ENCODE data around the gene UST. TPM values are rescaled to one million over a fixed set of nuclear protein-coding genes. Genes with fewer than 3 reads are reported as not detected.
"Not testable (repeated sequence)": the region's sequence is repeated elsewhere in the genome, so short reads cannot be mapped to it uniquely, and the experiment has no call there.

Gene UST
- total RNA-seq, 2 donors from 2014 or later, result 1.6 to 3.0 TPM

GRCh38 chr6:148764259-148765020 is 17.6 kb downstream of the UST start:
- not testable (repeated sequence) for DNase-seq (ENCODE audit: low spot score); H3K36me3 Mint-ChIP-seq; H3K9me3 Mint-ChIP-seq; H3K4me3 Mint-ChIP-seq; H3K27ac Mint-ChIP-seq; ATAC-seq
- Mint-ChIP-seq H3K27me3 (peaks cover 12 to 19% of the 10 kb centered on the region in 2 donors), H3K4me1 (ENCODE audit: low read depth in 2 of 2) (peaks cover 39 to 42% of the 10 kb centered on the region in 2 donors)

- peaks cover 36 to 42% of the 10 kb centered on the region in 2 donors for H3K4me1 Mint-ChIP-seq (ENCODE audit: low read depth in 2 of 2)
- ATAC-seq (no peak), DNase-seq (ENCODE audit: low spot score) (no peak)
- no peaks in the 10 kb centered on the region for H3K36me3 Mint-ChIP-seq
- peaks cover 18 to 27% of the 10 kb centered on the region in 2 donors for H3K27me3 Mint-ChIP-seq
- peaks cover 2% of the 10 kb centered on the region for H3K9me3 Mint-ChIP-seq
- H3K4me3 Mint-ChIP-seq, result no peak overlapping the region
- no peak overlapping the region for H3K27ac Mint-ChIP-seq
Measured at GRCh38 chr6:148765898-148766808, 19.3 kb downstream of the UST start.

DNA sequence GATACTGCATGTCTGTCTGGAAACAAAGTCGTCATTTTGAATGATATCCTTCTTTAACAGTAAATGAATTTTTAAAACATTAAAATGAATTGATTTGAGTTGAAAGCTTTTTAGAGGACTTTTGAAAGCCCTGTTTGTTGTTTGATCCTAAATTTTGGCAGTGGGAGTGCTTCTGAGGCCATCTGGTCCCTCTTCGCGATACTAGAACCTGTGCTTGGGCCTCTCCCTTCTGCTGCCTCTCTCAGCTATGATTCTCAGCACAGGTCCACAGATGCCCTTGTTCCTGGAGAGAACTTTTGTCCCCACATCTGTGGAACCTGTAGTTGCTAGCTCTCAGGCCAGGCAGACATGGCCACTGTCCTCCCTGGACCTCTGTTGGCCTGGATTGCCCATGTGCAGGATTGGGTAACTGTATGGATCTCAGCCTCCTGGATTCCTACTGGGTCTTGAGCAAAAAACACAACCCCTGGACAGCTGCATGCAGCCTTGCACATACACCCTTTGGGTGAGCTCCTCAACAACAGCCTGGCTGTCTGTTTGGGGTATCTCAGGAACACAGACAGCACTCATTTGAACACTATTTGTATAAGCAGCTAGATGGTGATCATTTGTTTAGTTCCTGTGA is 21.9 kb downstream of the UST start:
- H3K4me1 Mint-ChIP-seq (ENCODE audit: low read depth in 2 of 2), result peaks cover 22 to 36% of the 10 kb centered on the region in 2 donors
- no peak overlapping the region for H3K27ac Mint-ChIP-seq
- H3K4me3 Mint-ChIP-seq, result no peak overlapping the region
- H3K27me3 Mint-ChIP-seq, result peaks cover 8 to 11% of the 10 kb centered on the region in 2 donors
- DNase-seq (ENCODE audit: low spot score), result no peak
- peaks cover under 1% of the 10 kb centered on the region for H3K9me3 Mint-ChIP-seq
- ATAC-seq, result no peak
- no peaks in the 10 kb centered on the region for H3K36me3 Mint-ChIP-seq

- no peak for ATAC-seq
- H3K4me3 Mint-ChIP-seq, result no peak overlapping the region
- no peak for DNase-seq (ENCODE audit: low spot score)
- H3K36me3 Mint-ChIP-seq, result no peaks in the 10 kb centered on the region
- peaks cover 8 to 9% of the 10 kb centered on the region in 2 donors for H3K27me3 Mint-ChIP-seq
- H3K4me1 Mint-ChIP-seq (ENCODE audit: low read depth in 2 of 2), result peaks cover 22 to 36% of the 10 kb centered on the region in 2 donors
- no peak overlapping the region for H3K27ac Mint-ChIP-seq
- no peaks in the 10 kb centered on the region for H3K9me3 Mint-ChIP-seq
Measured at GRCh38 chr6:148769304-148769968, 22.6 kb downstream of the UST start.

DNA sequence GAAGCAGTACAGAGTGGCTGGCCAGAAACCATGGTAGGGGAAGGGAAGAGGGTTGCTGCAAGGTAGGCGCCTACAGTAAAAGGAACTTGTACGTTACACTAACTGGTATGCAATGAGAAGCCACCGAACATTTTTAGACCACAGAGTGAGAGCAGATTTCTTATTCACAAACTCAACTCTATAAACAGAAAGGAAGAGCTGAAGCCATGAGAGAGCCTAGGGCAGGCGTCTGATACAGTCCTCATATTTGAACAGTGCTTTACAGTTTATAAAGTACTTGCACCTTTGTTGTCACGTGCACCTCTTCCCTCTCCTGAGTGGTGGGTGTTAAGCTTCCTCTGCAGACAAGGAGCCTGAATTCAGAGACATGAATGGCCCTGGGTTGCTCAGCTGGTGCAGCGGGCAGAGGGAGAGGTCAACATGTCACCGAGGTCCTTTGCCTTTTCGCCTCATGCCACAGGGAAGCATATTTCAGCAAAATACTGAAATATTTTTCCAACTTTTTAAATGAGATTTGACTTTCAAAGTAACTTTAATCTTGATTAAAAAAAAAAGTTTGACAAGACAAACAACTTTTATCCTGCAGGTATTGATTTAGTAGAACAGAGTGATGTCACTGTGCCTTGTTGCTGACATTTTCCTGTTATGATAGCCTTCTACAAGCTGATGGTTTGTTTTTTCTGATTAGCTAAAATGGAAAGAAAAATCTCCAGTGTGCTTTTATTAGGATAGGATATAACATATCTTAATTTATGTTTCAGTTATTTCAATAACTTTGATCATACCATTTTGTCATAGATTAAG is 23.8 kb downstream of the UST start:
- Mint-ChIP-seq H3K4me1 (ENCODE audit: low read depth in 2 of 2) (peaks cover 22 to 36% of the 10 kb centered on the region in 2 donors), H3K27me3 (peaks cover 8 to 9% of the 10 kb centered on the region in 2 donors), H3K27ac (peak overlapping the region in 1 of 2 donors; percentile 48), H3K9me3 (no peaks in the 10 kb centered on the region), H3K36me3 (no peaks in the 10 kb centered on the region), H3K4me3 (peak overlapping the region; percentile 20)
- ATAC-seq, result no peak
- no peak for DNase-seq (ENCODE audit: low spot score)

- Mint-ChIP-seq H3K4me1 (ENCODE audit: low read depth in 2 of 2) (peaks cover 25 to 33% of the 10 kb centered on the region in 2 donors), H3K4me3 (no peak overlapping the region), H3K9me3 (no peaks in the 10 kb centered on the region), H3K36me3 (no peaks in the 10 kb centered on the region), H3K27ac (no peak overlapping the region), H3K27me3 (peaks cover 8 to 9% of the 10 kb centered on the region in 2 donors)
- no peak for ATAC-seq
- no peak for DNase-seq (ENCODE audit: low spot score)
Measured at GRCh38 chr6:148771212-148771601, 24.4 kb downstream of the UST start.

GRCh38 chr6:148771896-148772554 is 25.2 kb downstream of the UST start:
- H3K36me3 Mint-ChIP-seq, result no peaks in the 10 kb centered on the region
- no peaks in the 10 kb centered on the region for H3K9me3 Mint-ChIP-seq
- peaks cover 33 to 36% of the 10 kb centered on the region in 2 donors for H3K4me1 Mint-ChIP-seq (ENCODE audit: low read depth in 2 of 2)
- DNase-seq (ENCODE audit: low spot score) (no peak), ATAC-seq (no peak)
- peaks cover 8 to 9% of the 10 kb centered on the region in 2 donors for H3K27me3 Mint-ChIP-seq
- H3K27ac Mint-ChIP-seq, result no peak overlapping the region
- no peak overlapping the region for H3K4me3 Mint-ChIP-seq

- no peak overlapping the region for H3K27ac Mint-ChIP-seq
- no peak for ATAC-seq
- no peak for DNase-seq (ENCODE audit: low spot score)
- peaks cover 29 to 35% of the 10 kb centered on the region in 2 donors for H3K4me1 Mint-ChIP-seq (ENCODE audit: low read depth in 2 of 2)
- H3K9me3 Mint-ChIP-seq, result no peaks in the 10 kb centered on the region
- H3K4me3 Mint-ChIP-seq, result no peak overlapping the region
- no peaks in the 10 kb centered on the region for H3K36me3 Mint-ChIP-seq
- H3K27me3 Mint-ChIP-seq, result peaks cover 3 to 5% of the 10 kb centered on the region in 2 donors
Measured at GRCh38 chr6:148775161-148775560, 28.3 kb downstream of the UST start.

GRCh38 chr6:148776321-148777308 is 29.8 kb downstream of the UST start:
- Mint-ChIP-seq H3K27me3 (peaks cover 0 to 2% of the 10 kb centered on the region in 2 donors), H3K36me3 (no peaks in the 10 kb centered on the region), H3K4me3 (peak overlapping the region; percentile 28), H3K4me1 (ENCODE audit: low read depth in 2 of 2) (peaks cover 31 to 34% of the 10 kb centered on the region in 2 donors), H3K9me3 (no peaks in the 10 kb centered on the region), H3K27ac (no peak overlapping the region)
- DNase-seq (ENCODE audit: low spot score) (no peak), ATAC-seq (no peak)

- H3K4me1 Mint-ChIP-seq (ENCODE audit: low read depth in 2 of 2), result peaks cover 28 to 32% of the 10 kb centered on the region in 2 donors
- no peaks in the 10 kb centered on the region for H3K27me3 Mint-ChIP-seq
- peak overlapping the region in 1 of 2 donors; percentile 63 for H3K27ac Mint-ChIP-seq
- no peaks in the 10 kb centered on the region for H3K36me3 Mint-ChIP-seq
- ATAC-seq, result no peak
- DNase-seq (ENCODE audit: low spot score), result no peak
- no peak overlapping the region for H3K4me3 Mint-ChIP-seq
- no peaks in the 10 kb centered on the region for H3K9me3 Mint-ChIP-seq
Measured at GRCh38 chr6:148779142-148779562, 32.3 kb downstream of the UST start.

- DNase-seq (ENCODE audit: low spot score); H3K9me3 Mint-ChIP-seq; ATAC-seq; H3K27me3 Mint-ChIP-seq; H3K4me3 Mint-ChIP-seq; H3K36me3 Mint-ChIP-seq: not testable (repeated sequence)
- Mint-ChIP-seq H3K27ac (peak overlapping the region; percentile 21 to 46), H3K4me1 (ENCODE audit: low read depth in 2 of 2) (peaks cover 30 to 37% of the 10 kb centered on the region in 2 donors)
Measured at GRCh38 chr6:148780423-148780822, 33.6 kb downstream of the UST start.

All from natural killer cell treated with Interleukin-12 subunit alpha and Interleukin-12 subunit beta and Interleukin-15 and Interleukin-18, amount 100 ng/mL, for 72 hours (primary cell).